CD1c-positive myeloid dendritic cell (primary cell): ENCODE data around the gene SIM2.

Experiments
- DNase-seq: peaks from one replicate; pipeline ENCODE4 v3.0.0-alpha.2; 2016; ENCODE audit errors: extremely low spot score

Gene SIM2

DNA sequence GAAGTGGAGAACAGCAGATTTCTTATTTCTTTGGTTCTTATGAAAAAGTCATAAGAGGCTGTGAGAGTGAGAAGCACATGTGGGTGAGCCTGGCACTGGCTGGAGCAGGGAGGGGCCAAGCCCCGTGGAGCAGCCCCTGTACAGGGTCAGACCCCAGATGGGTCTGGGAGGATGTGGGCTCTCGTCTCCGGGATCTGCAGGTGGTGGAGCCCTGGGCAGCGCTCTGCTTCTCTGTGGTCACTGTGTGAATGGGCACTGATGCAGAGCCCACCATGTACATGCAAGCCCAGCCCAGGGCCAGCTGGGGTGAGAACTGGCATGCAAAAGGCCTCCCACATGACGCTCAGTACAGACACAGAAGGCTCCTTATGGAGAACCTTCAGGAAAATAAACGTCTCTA is 67.6 kb downstream of the SIM2 start:
- DNase-seq = no peak

DNA sequence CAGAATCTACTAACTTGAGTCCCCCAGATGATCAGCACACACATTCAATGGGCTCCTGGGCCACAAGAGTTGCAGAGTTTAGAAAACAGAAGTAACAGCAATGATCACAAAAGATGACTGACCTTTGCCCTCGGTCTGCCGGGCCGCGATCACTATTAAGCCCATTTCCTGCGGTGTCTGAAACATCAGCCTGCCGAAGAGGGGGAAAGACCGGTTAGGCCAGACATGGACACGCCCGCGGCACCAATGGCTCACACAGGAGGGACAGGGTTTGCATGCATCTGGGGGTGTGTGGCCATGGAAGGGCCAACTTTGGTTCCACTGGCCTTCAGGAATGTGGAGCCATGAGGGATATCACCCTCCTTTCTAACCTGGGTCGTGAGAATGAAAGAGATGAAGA is 68.2 kb downstream of the SIM2 start:
- DNase-seq = no peak

DNA sequence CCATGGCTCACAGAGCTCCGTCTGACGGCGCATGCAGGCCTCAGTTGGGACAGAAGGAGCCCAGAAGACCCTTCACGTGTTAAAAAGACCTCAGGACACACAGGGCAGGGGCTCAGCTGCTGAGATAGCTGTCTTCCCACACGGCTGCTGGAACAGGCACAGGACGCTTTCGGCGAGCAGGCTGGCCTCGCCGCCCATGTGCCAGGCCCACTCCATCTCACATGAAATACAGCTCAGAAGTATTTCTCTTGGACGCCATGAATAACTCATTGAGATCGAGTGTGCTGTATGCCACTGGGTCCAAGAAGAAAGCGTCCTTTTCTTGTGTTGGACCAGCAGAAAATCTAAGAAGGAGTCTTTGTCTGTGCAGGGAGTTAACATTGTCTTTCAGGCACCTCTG is 69.6 kb downstream of the SIM2 start:
- no peak for DNase-seq

- no peak for DNase-seq
These were observed 70.3 kb downstream of the SIM2 start for GRCh38 chr21:36769051-36769839.

DNA sequence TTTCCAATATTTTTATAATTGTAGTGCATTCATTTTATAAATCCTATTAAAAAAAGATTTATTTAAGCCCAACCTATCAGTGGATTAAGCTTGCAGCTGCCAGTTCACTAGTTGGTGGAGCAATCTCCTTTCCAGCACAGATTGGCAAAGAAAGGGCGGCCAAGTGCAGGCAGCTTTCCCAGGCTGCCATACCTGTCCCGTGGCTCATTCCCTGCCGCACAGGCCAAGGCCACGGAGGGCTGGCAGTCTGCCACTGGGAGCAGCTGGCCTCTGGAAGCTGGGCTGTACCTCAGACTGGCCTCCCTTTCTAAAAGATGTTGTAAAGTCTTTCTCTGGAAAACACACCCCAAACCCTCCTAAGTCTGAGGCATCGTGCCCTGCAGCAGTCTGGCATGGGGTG is 74.2 kb downstream of the SIM2 start:
- DNase-seq = no peak

DNA sequence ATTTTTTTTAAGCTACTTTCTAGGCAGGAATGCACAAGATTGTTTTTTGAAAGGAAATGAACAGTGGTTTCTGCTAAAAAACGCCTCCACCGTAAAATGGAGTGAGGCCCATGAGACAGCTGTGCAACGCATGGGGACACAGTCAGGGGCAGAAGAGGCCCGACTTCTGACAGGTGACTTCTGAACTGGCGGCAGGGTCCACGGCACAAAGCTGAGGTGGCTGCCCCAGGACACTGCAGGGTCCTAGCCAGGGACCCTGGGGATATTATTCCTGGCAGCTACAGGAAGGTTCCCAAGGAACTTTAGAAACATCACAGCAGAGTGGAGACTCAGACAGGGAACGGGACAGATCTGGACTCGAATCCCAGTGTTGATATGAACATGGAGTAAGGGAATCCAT is 75.1 kb downstream of the SIM2 start:
- no peak for DNase-seq

DNA sequence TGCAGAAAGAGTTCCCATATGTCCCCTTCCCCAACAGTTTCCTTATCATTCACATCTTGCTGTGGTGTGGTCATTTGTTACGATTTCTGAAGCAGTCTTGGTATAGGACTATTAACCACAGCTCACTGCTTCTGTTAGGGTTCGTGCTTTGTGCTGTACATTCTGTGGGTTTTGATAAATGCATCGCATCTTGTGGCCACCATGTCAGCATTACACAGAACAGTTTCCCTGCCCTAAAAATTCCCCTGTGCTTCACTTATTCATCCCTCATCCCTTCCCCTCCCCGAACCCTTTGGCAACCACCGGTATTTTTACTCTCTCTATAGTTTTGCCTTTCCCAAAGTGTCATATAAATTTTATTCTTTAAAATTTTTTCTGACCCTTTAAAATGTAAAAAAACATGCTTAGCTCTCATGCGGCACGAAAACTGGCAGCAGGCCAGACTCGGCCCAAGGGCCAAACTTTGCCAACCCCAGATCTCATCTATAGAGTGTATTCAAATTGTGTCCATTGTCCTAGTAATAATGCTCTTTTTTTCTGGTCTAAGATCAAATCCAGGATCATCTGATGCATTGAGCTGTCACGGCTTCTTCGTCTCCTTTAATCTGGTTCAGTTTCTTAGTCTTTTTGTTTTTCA is 78.2 kb downstream of the SIM2 start:
- DNase-seq = no peak

GRCh38 chr21:36780861-36781260 is 81.9 kb downstream of the SIM2 start:
- no peak for DNase-seq

- no peak for DNase-seq
These were observed 84.9 kb downstream of the SIM2 start for GRCh38 chr21:36783612-36784374.

- no peak for DNase-seq
These were observed 86.0 kb downstream of the SIM2 start for GRCh38 chr21:36784947-36785346.

GRCh38 chr21:36785615-36786014 is 86.7 kb downstream of the SIM2 start:
- DNase-seq = no peak

DNA sequence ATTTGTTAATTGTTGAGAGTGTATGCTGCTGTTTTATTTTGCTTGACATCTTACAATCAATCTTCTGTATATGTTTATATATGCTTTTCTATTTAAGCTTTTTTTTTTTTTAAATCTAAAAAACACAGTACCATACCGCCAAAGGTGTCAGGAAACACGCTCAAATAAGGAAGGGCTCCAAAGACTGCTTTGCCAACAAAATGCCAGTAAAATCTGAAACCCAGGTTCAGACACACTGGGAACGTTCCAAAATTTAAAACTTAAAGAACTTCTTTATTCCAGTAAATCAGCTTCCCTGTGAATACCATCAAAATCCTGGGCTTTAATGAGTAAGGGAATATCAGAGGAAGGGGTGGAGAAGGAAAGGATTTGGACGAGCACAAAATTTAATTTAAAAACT is 87.3 kb downstream of the SIM2 start:
- DNase-seq = no peak

DNA sequence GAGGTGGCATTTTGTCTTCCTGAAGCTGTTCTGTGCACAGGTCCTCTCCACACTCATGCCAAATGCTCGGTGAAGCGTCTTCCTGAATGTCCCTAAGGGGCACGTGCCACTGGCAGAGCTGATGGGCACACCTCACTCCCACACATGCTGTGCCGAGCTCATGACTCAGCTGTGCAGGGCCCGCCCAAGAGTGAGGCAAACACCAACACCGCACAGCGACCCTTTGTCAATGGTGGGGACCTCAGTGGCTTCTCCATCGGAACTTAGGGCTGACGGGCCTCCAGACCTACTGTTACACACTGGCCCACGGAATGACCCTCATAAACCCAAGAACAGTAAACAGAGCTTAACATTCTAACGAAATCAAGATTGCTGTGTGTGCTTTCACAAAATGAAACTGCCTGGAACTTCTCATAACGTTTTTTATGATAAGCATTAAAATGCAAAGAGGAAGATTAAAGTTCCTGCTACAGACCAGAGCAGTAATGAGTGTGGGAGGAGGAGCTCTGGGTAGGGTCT is 89.3 kb downstream of the SIM2 start:
- no peak for DNase-seq

GRCh38 chr21:36790616-36791015 is 91.7 kb downstream of the SIM2 start:
- no peak for DNase-seq

DNA sequence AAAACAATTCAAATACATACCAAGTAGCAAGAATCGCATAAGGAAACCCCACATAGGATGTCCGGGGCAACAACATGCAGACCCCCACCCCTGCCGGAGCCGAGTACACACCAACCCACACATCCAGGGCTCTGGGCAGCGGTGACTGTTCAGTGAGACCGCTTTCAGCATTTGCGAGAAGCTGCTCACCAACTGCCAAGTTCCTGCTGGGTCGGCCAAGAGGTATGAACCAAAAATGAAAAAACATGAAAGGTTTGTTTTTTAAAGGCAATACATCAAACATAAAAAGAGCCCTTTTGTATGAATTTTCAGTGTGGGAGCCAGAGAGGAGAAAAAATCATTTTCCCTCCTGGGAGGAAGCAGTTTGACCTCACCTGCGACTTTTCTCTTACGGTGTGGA is 92.3 kb downstream of the SIM2 start:
- DNase-seq = no peak

DNA sequence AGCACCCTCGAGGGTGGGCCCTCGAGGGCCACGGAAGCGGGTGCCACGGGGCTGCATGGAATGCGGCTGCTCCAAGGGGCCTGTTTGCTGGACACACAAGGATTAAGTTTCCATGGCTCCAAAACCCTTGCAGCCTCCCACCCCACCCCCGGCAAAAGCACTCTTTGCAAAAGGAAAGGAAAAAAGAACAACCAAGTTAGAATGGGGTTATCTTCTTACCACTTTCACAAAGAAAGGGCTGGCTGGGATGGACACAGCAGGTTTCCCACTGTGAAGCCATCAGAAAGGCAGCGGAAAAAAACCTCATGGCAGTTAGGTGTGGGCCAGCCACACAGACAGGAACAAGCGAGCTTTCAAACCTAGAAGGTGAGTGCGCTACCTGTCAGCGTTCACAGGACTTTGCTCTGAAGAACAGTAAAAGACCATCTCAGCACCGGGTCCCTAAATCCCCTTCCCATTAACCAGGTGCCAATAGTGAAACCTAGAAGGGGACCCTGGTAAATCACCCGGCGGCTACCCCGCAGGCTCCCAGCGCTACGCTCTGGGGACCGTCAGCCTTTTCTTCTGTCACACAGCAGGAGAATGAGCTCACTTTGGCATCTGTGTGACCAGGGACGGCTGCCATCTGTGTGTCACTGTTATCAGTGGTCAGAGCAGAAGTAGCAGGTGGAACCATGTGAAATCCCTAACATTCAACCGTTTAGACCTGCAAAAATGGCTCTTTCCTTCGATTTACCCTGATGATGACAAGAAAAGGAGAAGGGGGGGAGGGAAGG is 93.0 kb downstream of the SIM2 start:
- DNase-seq = no peak

DNA sequence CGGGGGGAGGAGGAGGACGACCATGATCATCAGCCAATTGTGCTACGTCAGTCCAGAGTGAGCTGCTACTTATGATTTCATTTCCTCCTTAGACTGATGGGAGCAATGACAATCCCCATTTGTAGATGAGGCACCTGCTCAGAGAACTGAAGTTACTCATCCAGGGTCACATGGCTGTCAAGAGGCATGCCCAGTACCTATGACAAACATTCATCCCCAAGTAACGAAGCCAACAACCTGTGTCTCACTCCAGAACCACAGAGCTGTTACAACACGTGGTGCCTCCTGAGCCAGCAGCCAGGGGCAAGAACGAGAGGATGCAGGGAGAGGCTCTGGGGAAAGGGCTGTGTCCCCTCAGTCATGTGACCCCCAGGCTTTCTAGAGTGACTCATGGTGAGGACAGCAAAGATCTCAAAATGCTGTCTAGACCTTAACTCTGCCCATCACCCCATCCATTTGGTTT is 93.6 kb downstream of the SIM2 start:
- no peak for DNase-seq

GRCh38 chr21:36796070-36796469 is 97.2 kb downstream of the SIM2 start:
- no peak for DNase-seq

DNA sequence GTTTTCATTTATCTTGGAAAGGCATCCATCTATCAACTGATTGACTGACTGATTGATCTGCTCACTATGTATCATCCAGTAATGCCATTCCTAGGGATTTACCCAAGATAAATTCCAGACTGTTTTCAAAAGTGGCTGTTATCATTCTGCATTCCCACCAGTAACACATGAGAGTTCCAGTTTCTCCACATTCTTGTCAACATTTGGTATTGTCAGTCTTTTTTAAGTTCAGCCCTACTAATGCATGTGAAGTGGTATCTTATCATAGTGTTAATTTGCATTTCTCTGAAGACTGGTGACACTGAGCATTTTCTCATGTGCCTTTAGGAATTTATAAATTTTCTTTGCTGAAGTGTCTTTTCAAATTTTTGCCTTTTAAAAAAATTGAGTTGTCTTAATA is 99.6 kb downstream of the SIM2 start:
- DNase-seq = no peak
